SK-N-SH treated with all-trans-retinoic acid at 6 μM for 48 hours (cell line): Measurements from ENCODE around the gene SLC44A5.

ENCODE experiments used
- ATAC-seq: fragments of 200-7000 bp; cut with Tn5 transposase; 3 replicates; pipeline ENCODE4 v1.9.1; 2020; ENCODE audit warnings: mild to moderate bottlenecking, moderate library complexity
- ARNTL ChIP-seq: fragments of 450-650 bp; formaldehyde crosslinking; IDR thresholded peaks from 2 replicates; pipeline ENCODE4 v1.5.0; 2020; ENCODE audit warnings: low read depth, mild to moderate bottlenecking, moderate library complexity, borderline replicate concordance
- BACH2 ChIP-seq: fragments of 250-450 bp; sonication (Bioruptor Pico); IDR thresholded peaks from 2 replicates; pipeline ENCODE4 v1.9.0; 2021; ENCODE audit warnings: mild to moderate bottlenecking, borderline replicate concordance
- CREB5 ChIP-seq: fragments of 250-450 bp; sonication (Bioruptor Pico); IDR thresholded peaks from 2 replicates; pipeline ENCODE4 v1.5.1; 2020; ENCODE audit warnings: low read depth, mild to moderate bottlenecking, moderate library complexity
- CSDC2 ChIP-seq: fragments of 250-450 bp; sonication (Bioruptor Pico); IDR thresholded peaks from 2 replicates; pipeline ENCODE4 v1.5.0; 2020; ENCODE audit warnings: mild to moderate bottlenecking, moderate library complexity
- CSRNP3 ChIP-seq: fragments of 250-450 bp; sonication (Bioruptor Pico); IDR thresholded peaks from 2 replicates; pipeline ENCODE4 v1.5.1; 2021; ENCODE audit warnings: mild to moderate bottlenecking, moderate library complexity
- ESRRG ChIP-seq: fragments of 250-450 bp; sonication (Bioruptor Pico); IDR thresholded peaks from 2 replicates; pipeline ENCODE4 v1.6.1; 2021; ENCODE audit warnings: mild to moderate bottlenecking
- GLIS3 ChIP-seq: fragments of 250-450 bp; sonication (Bioruptor Pico); IDR thresholded peaks from 2 replicates; pipeline ENCODE4 v1.5.0; 2020; ENCODE audit warnings: mild to moderate bottlenecking, moderate library complexity
- ISL1 ChIP-seq: fragments of 250-450 bp; sonication (Bioruptor Pico); IDR thresholded peaks from 2 replicates; pipeline ENCODE4 v2.1.2; 2022; ENCODE audit warnings: mild to moderate bottlenecking, moderate library complexity
- OSR1 ChIP-seq: fragments of 250-450 bp; sonication (Bioruptor Pico); IDR thresholded peaks from 2 replicates; pipeline ENCODE4 v1.8.0; 2022; ENCODE audit warnings: moderate library complexity, mild to moderate bottlenecking, inconsistent platforms
- PATZ1 ChIP-seq: fragments of 250-450 bp; sonication (Bioruptor Pico); IDR thresholded peaks from 2 replicates; pipeline ENCODE4 v1.8.0; 2020; ENCODE audit warnings: mild to moderate bottlenecking, moderate library complexity, borderline replicate concordance
- POU6F1 ChIP-seq: fragments of 250-450 bp; sonication (Bioruptor Pico); IDR thresholded peaks from 2 replicates; pipeline ENCODE4 v1.8.0; 2021; ENCODE audit warnings: low read depth, mild to moderate bottlenecking, moderate library complexity, borderline replicate concordance
- PPARA ChIP-seq: fragments of 250-450 bp; sonication (Bioruptor Pico); IDR thresholded peaks from 2 replicates; pipeline ENCODE4 v1.5.0; 2020; ENCODE audit warnings: mild to moderate bottlenecking, borderline replicate concordance
- RARB ChIP-seq: fragments of 250-450 bp; sonication (Bioruptor Pico); IDR thresholded peaks from 2 replicates; pipeline ENCODE4 v1.8.0; 2021; ENCODE audit warnings: mild to moderate bottlenecking, moderate library complexity
- SNAI2 ChIP-seq: fragments of 250-450 bp; sonication (Bioruptor Pico); IDR thresholded peaks from 2 replicates; pipeline ENCODE4 v1.5.0; 2020; ENCODE audit warnings: mild to moderate bottlenecking, moderate library complexity
- TCF4 ChIP-seq: fragments of 250-450 bp; sonication (Bioruptor Pico); IDR thresholded peaks from 2 replicates; pipeline ENCODE4 v1.8.0; 2021; ENCODE audit warnings: mild to moderate bottlenecking, moderate library complexity, borderline replicate concordance
- TOX ChIP-seq: fragments of 250-450 bp; sonication (Bioruptor Pico); IDR thresholded peaks from 2 replicates; pipeline ENCODE4 v1.8.0; 2021; ENCODE audit warnings: mild to moderate bottlenecking, moderate library complexity, borderline replicate concordance
- TSHZ2 ChIP-seq: fragments of 250-450 bp; sonication (Bioruptor Pico); IDR thresholded peaks from 2 replicates; pipeline ENCODE4 v1.5.0; 2020; ENCODE audit warnings: mild to moderate bottlenecking, moderate library complexity
- ZFP3 ChIP-seq: fragments of 250-450 bp; sonication (Bioruptor Pico); IDR thresholded peaks from 2 replicates; pipeline ENCODE4 v1.5.0; 2020; ENCODE audit warnings: mild to moderate bottlenecking, moderate library complexity
- ZFP30 ChIP-seq: fragments of 450-650 bp; formaldehyde crosslinking; IDR thresholded peaks from 2 replicates; pipeline ENCODE4 v1.5.0; 2022; ENCODE audit warnings: mild to moderate bottlenecking, moderate library complexity
- ZNF565 ChIP-seq: fragments of 450-650 bp; formaldehyde crosslinking; conservative IDR thresholded peaks from 2 replicates; pipeline ENCODE4 v1.5.0; 2020; ENCODE audit warnings: low read depth, mild to moderate bottlenecking, moderate library complexity
- ZNF70 ChIP-seq: fragments of 450-650 bp; formaldehyde crosslinking; IDR thresholded peaks from 2 replicates; pipeline ENCODE4 v1.5.0; 2020; ENCODE audit warnings: mild to moderate bottlenecking, moderate library complexity
- ZNF8 ChIP-seq: fragments of 450-650 bp; formaldehyde crosslinking; IDR thresholded peaks from 2 replicates; pipeline ENCODE4 v1.5.0; 2020; ENCODE audit warnings: mild to moderate bottlenecking, moderate library complexity

The SLC44A5 gene

GRCh38 chr1:75305061-75305460 lies 305.9 kb downstream of the SLC44A5 start:
- TF ChIP-seq TCF4 (no peak), ZFP30 (no peak), ZFP3 (CRISPR knock-in tag) (no peak), ZNF8 (CRISPR knock-in tag) (no peak), OSR1 (CRISPR knock-in tag) (no peak), TOX (no peak), ISL1 (no peak), RARB (CRISPR knock-in tag) (no peak), SNAI2 (CRISPR knock-in tag) (no peak), CSRNP3 (CRISPR knock-in tag) (no peak), CSDC2 (CRISPR knock-in tag) (no peak), CREB5 (CRISPR knock-in tag) (no peak), ZNF565 (no peak), BACH2 (no peak), ESRRG (CRISPR knock-in tag) (no peak), ARNTL (CRISPR knock-in tag) (no peak), PATZ1 (CRISPR knock-in tag) (no peak), ZNF70 (no peak), PPARA (no peak), POU6F1 (CRISPR knock-in tag) (no peak)
- no peak for ATAC-seq

- TF ChIP-seq RARB (CRISPR knock-in tag) = no peak
- no peak for TF ChIP-seq OSR1 (CRISPR knock-in tag)
- TF ChIP-seq ZFP30 = no peak
- 0 out of 2 replicates have a peak, but pooled peaks have one; percentile 25 for TF ChIP-seq ZFP3 (CRISPR knock-in tag)
- no peak for TF ChIP-seq CSDC2 (CRISPR knock-in tag)
- no peak for TF ChIP-seq CSRNP3 (CRISPR knock-in tag)
- no peak for TF ChIP-seq GLIS3 (CRISPR knock-in tag)
- 0 out of 2 replicates have a peak, but pooled peaks have one; percentile 18 for TF ChIP-seq TCF4
- TF ChIP-seq ZNF8 (CRISPR knock-in tag) = no peak
- ATAC-seq = no peak
These were observed 317.6 kb downstream of the SLC44A5 start for GRCh38 chr1:75293270-75293669.

- no peak for ATAC-seq
These were observed 318.9 kb downstream of the SLC44A5 start for GRCh38 chr1:75292013-75292412.

GRCh38 chr1:75276385-75276784 lies 334.5 kb downstream of the SLC44A5 start:
- no peak for ATAC-seq
- 0 out of 2 replicates have a peak, but pooled peaks have one; percentile 54 for TF ChIP-seq ISL1
- TF ChIP-seq BACH2 = no peak
- TF ChIP-seq TSHZ2 (CRISPR knock-in tag) = no peak

More at GRCh38 chr1:75292013-75292412, 318.9 kb downstream of the SLC44A5 start:
- no peak for TF ChIP-seq OSR1 (CRISPR knock-in tag)
- no peak for TF ChIP-seq PPARA
- TF ChIP-seq, all 23 proteins: peak for 0
